WERI-Rb-1 (cell line): Measurements from ENCODE around the gene CES2.
A peak's percentile ranks its signal among the peaks of the same experiment; 100 is the strongest.
"Not testable (repeated sequence)": the region's sequence is repeated elsewhere in the genome, so short reads cannot be mapped to it uniquely, and the experiment has no call there.

Experiments used
- DNase-seq: peaks from one replicate; pipeline ENCODE4 v3.0.0-alpha.2; 2020
- H3K27ac ChIP-seq: fragments of 250-450 bp; sonication (Bioruptor Pico); 2 replicates; pipeline ENCODE4 v1.5.1; 2020; ENCODE audit warnings: mild to moderate bottlenecking, moderate library complexity
- H3K27me3 ChIP-seq: fragments of 250-450 bp; sonication (Bioruptor Pico); 2 replicates; pipeline ENCODE4 v1.5.1; 2021; ENCODE audit warnings: mild to moderate bottlenecking, low read depth, moderate library complexity; ENCODE audit not compliant: insufficient read depth, severe bottlenecking
- H3K36me3 ChIP-seq: fragments of 250-450 bp; sonication (Bioruptor Pico); 2 replicates; pipeline ENCODE4 v1.5.1; 2020; ENCODE audit warnings: mild to moderate bottlenecking, moderate library complexity
- H3K4me3 ChIP-seq: 2 replicates; pipeline ENCODE4 v1.5.1; 2011; ENCODE audit warnings: low read depth, mild to moderate bottlenecking, control low read depth, low read length
- H3K9me3 ChIP-seq: fragments of 250-450 bp; sonication (Bioruptor Pico); 2 replicates; pipeline ENCODE4 v1.5.1; 2021; ENCODE audit warnings: mild to moderate bottlenecking, moderate library complexity; ENCODE audit not compliant: severe bottlenecking
- CTCF ChIP-seq: IDR thresholded peaks from 2 replicates; pipeline ENCODE4 v1.5.1; 2011; ENCODE audit warnings: low read depth, mild to moderate bottlenecking, control low read depth, inconsistent platforms, low read length

Gene CES2

GRCh38 chr16:66953462-66954096 is 18.3 kb downstream of the CES2 start:
- TF ChIP-seq CTCF: no peak
- H3K4me3 ChIP-seq: no peak overlapping the region
- no peak for DNase-seq
- peaks cover 7% of the 10 kb centered on the region for H3K9me3 ChIP-seq
- no peaks in the 10 kb centered on the region for H3K36me3 ChIP-seq
- no peaks in the 10 kb centered on the region for H3K27me3 ChIP-seq
- H3K27ac ChIP-seq: peak overlapping the region; percentile 74

DNA sequence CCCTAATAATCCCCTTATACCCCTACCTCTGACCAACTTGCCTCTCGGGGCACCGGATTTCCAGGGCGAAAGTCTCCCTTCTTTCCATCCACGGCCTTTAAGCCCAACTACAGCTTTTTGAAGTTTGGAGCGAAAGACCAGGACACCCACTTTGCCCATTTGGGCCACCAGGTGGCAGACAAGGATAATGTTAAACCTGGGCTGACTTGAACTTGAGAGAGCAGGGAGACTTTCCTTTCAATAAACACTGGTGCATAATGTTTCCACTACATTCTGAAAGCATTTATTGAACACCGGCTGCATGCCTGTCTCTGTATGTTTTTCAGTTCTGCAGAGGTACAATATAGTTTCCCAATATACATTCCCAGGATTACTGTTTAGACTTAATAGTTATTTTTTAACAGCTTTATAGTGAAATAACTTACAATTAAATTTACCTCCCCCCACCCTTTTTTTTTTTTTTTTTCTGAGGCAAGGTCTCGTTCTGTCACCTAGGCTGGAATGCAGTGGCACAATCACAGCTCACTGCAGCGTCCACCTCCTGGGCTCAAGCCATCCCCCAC is 18.9 kb downstream of the CES2 start:
- DNase-seq: peak; percentile 81
- no peaks in the 10 kb centered on the region for H3K36me3 ChIP-seq
- peak overlapping the region; percentile 74 for H3K27ac ChIP-seq
- peak; percentile 72 for TF ChIP-seq CTCF
- H3K4me3 ChIP-seq: no peak overlapping the region
- peaks cover 7% of the 10 kb centered on the region for H3K9me3 ChIP-seq
- H3K27me3 ChIP-seq: no peaks in the 10 kb centered on the region

- H3K27me3 ChIP-seq, H3K27ac ChIP-seq, H3K36me3 ChIP-seq, H3K4me3 ChIP-seq, DNase-seq, H3K9me3 ChIP-seq: not testable (repeated sequence)
Observed at GRCh38 chr16:66955363-66956153, 20.2 kb downstream of the CES2 start.

DNA sequence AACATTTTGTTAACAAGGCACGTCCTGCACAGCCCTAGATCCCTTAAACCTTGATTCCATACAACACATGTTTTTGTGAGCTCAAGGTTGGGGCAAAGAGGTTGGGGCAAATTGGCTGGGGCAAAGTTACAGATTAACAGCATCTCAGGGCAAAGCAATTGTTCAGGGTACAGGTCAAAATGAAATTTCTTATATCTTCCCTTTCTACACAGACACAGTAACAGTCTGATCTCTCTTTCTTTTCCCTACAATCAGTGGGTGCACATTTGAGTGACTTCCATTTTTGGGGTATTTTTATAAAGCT is 20.8 kb downstream of the CES2 start:
- not testable (repeated sequence) for DNase-seq, H3K27ac ChIP-seq, H3K4me3 ChIP-seq, H3K9me3 ChIP-seq, H3K36me3 ChIP-seq, H3K27me3 ChIP-seq

GRCh38 chr16:66958857-66959703 is 23.8 kb downstream of the CES2 start:
- Histone ChIP-seq H3K9me3 (no peaks in the 10 kb centered on the region), H3K36me3 (no peaks in the 10 kb centered on the region), H3K27ac (no peak overlapping the region), H3K27me3 (no peaks in the 10 kb centered on the region), H3K4me3 (no peak overlapping the region)
- no peak for TF ChIP-seq CTCF
- DNase-seq: no peak

DNA sequence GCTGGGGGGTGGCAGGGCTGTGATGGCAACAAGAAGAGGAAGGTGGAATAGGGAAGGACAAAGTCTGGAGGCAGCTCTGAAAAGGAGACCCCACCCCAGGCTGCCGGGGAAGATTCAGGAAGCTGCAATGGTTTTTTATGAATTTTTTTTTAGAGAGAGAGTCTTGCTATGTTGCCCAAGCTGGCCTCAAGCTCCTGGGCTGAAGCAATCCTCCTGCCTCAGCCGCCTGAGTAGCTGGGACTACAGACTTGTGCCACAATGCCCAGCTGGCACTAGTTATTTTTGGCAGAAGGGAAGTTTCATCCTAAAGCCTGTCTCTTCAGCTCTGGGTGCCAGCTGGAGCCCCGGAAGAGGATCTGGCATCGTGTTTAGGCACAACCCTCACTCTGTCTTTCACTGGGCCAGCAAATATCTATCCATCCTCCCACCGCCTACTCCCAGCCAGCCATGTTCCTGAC is 24.4 kb downstream of the CES2 start:
- no peaks in the 10 kb centered on the region for H3K27me3 ChIP-seq
- no peak for DNase-seq
- TF ChIP-seq CTCF: no peak
- H3K27ac ChIP-seq: no peak overlapping the region
- no peaks in the 10 kb centered on the region for H3K9me3 ChIP-seq
- H3K4me3 ChIP-seq: no peak overlapping the region
- no peaks in the 10 kb centered on the region for H3K36me3 ChIP-seq
